NCI-H82 (cell line): ENCODE data around the gene MEDAG.
A peak's percentile ranks its signal among the peaks of the same experiment; 100 is the strongest.

Source experiments
- DNase-seq: peaks from one replicate; lab custom pipeline; 2025; lab: John Stamatoyannopoulos, UW

The MEDAG gene

GRCh38 chr13:30872685-30873461 is 33.2 kb upstream of the MEDAG start:
- DNase-seq: no peak

GRCh38 chr13:30873499-30873898 is 32.6 kb upstream of the MEDAG start:
- no peak for DNase-seq

GRCh38 chr13:30874111-30874510 is 32.0 kb upstream of the MEDAG start:
- DNase-seq: no peak

- no peak for DNase-seq
Measured at GRCh38 chr13:30874561-30874960, 31.5 kb upstream of the MEDAG start.

GRCh38 chr13:30877335-30877734 is 28.7 kb upstream of the MEDAG start:
- DNase-seq: peak; percentile 37

GRCh38 chr13:30880151-30880855 is 25.8 kb upstream of the MEDAG start:
- DNase-seq: no peak

GRCh38 chr13:30880856-30881155 is 25.3 kb upstream of the MEDAG start:
- no peak for DNase-seq

GRCh38 chr13:30881191-30881651 is 24.9 kb upstream of the MEDAG start:
- no peak for DNase-seq

GRCh38 chr13:30882026-30882850 is 23.8 kb upstream of the MEDAG start:
- no peak for DNase-seq

GRCh38 chr13:30882996-30883766 is 22.9 kb upstream of the MEDAG start:
- DNase-seq: no peak

GRCh38 chr13:30884543-30884942 is 21.5 kb upstream of the MEDAG start:
- peak; percentile 56 for DNase-seq

GRCh38 chr13:30889196-30889690 is 16.8 kb upstream of the MEDAG start:
- DNase-seq: no peak

GRCh38 chr13:30892966-30893365 is 13.1 kb upstream of the MEDAG start:
- peak; percentile 76 for DNase-seq

- peak; percentile 26 for DNase-seq
Measured at GRCh38 chr13:30895773-30896172, 10.3 kb upstream of the MEDAG start.

GRCh38 chr13:30898070-30898469 is 8.0 kb upstream of the MEDAG start:
- no peak for DNase-seq

GRCh38 chr13:30898678-30899241 is 7.3 kb upstream of the MEDAG start:
- no peak for DNase-seq

- DNase-seq: no peak
Measured at GRCh38 chr13:30900436-30900835, 5.6 kb upstream of the MEDAG start.

- DNase-seq: no peak
Measured at GRCh38 chr13:30900952-30901749, 4.9 kb upstream of the MEDAG start.

- DNase-seq: no peak
Measured at GRCh38 chr13:30904043-30904442, 2.0 kb upstream of the MEDAG start.

- DNase-seq: no peak
Measured at GRCh38 chr13:30906411-30907051, 460 bp downstream of the MEDAG start.
